SK-N-SH (cell line): ENCODE results near the gene PEBP1.

Experiments
- CHD2 ChIP-seq: fragments of 150-350 bp; IDR thresholded peaks from 2 replicates; pipeline ENCODE4 v1.6.1; 2018; ENCODE audit warnings: low read length; ENCODE audit not compliant: partially characterized antibody
- EP300 ChIP-seq, 2 experiments: IDR thresholded peaks; 2 replicates each; pipeline versions ENCODE4 v1.4.0 to v1.6.1; 2012; ENCODE audit warnings: borderline replicate concordance in 1 of 2, low read depth in 1 of 2, low read length in 1 of 2
- EZH2phosphoT487 ChIP-seq: fragments of 200-600 bp; sonication (generic); IDR thresholded peaks from 2 replicates; pipeline ENCODE4 v1.6.1; 2017; ENCODE audit warnings: low read depth, mixed run types, mild to moderate bottlenecking, antibody characterized with exemption, moderate library complexity, borderline replicate concordance
- JUND ChIP-seq: IDR thresholded peaks from 2 replicates; pipeline ENCODE4 v1.4.0; 2012
- TCF12 ChIP-seq: IDR thresholded peaks from 2 replicates; pipeline ENCODE4 v1.4.0; 2012
- TF ChIP-seq, protein P1 (sequence below): fragments of 200-600 bp; sonication (generic); IDR thresholded peaks from 2 replicates; pipeline ENCODE4 v1.6.1; 2017; ENCODE audit warnings: antibody characterized with exemption, mild to moderate bottlenecking, moderate library complexity
- TF ChIP-seq, protein P2 (sequence below): IDR thresholded peaks from 2 replicates; pipeline ENCODE4 v1.4.0; 2012; ENCODE audit warnings: low read depth, borderline replicate concordance
- TF ChIP-seq, protein P3 (sequence below): IDR thresholded peaks from 2 replicates; pipeline ENCODE4 v1.6.1; 2012; ENCODE audit warnings: mild to moderate bottlenecking, low read depth, low read length, moderate library complexity

DNA sequence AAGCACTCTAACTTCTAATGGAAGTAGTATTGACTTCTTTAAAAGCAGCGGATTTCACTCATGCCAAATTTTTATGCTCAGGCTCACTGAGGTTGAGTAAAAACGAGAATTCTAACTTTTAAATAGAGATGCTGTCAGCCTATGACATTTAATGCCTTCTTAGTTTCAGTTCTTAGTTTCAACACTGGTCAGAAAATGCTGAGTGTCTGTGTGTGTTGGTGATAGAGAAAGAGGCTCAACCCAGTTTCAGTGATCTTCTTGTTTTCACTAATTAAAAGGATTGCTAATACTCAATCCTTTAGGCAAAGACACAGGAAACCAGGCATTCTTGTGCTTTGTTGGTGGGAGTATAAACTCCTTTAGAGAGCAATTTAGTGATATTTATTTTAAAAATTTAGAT lies 31.0 kb downstream of the PEBP1 start:
- TF ChIP-seq, protein P1, sequence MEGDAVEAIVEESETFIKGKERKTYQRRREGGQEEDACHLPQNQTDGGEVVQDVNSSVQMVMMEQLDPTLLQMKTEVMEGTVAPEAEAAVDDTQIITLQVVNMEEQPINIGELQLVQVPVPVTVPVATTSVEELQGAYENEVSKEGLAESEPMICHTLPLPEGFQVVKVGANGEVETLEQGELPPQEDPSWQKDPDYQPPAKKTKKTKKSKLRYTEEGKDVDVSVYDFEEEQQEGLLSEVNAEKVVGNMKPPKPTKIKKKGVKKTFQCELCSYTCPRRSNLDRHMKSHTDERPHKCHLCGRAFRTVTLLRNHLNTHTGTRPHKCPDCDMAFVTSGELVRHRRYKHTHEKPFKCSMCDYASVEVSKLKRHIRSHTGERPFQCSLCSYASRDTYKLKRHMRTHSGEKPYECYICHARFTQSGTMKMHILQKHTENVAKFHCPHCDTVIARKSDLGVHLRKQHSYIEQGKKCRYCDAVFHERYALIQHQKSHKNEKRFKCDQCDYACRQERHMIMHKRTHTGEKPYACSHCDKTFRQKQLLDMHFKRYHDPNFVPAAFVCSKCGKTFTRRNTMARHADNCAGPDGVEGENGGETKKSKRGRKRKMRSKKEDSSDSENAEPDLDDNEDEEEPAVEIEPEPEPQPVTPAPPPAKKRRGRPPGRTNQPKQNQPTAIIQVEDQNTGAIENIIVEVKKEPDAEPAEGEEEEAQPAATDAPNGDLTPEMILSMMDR, result no peak
- no peak for TF ChIP-seq EZH2phosphoT487
- TF ChIP-seq TCF12, result no peak
- no peak for TF ChIP-seq EP300 (IDR thresholded peaks at IDR 0.05; ENCODE audit: borderline replicate concordance in 1 of 2, low read depth in 1 of 2, low read length in 1 of 2)
- no peak for TF ChIP-seq CHD2
- TF ChIP-seq, protein P2, sequence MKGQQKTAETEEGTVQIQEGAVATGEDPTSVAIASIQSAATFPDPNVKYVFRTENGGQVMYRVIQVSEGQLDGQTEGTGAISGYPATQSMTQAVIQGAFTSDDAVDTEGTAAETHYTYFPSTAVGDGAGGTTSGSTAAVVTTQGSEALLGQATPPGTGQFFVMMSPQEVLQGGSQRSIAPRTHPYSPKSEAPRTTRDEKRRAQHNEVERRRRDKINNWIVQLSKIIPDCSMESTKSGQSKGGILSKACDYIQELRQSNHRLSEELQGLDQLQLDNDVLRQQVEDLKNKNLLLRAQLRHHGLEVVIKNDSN, result no peak
- TF ChIP-seq JUND, result no peak
- TF ChIP-seq, protein P3, sequence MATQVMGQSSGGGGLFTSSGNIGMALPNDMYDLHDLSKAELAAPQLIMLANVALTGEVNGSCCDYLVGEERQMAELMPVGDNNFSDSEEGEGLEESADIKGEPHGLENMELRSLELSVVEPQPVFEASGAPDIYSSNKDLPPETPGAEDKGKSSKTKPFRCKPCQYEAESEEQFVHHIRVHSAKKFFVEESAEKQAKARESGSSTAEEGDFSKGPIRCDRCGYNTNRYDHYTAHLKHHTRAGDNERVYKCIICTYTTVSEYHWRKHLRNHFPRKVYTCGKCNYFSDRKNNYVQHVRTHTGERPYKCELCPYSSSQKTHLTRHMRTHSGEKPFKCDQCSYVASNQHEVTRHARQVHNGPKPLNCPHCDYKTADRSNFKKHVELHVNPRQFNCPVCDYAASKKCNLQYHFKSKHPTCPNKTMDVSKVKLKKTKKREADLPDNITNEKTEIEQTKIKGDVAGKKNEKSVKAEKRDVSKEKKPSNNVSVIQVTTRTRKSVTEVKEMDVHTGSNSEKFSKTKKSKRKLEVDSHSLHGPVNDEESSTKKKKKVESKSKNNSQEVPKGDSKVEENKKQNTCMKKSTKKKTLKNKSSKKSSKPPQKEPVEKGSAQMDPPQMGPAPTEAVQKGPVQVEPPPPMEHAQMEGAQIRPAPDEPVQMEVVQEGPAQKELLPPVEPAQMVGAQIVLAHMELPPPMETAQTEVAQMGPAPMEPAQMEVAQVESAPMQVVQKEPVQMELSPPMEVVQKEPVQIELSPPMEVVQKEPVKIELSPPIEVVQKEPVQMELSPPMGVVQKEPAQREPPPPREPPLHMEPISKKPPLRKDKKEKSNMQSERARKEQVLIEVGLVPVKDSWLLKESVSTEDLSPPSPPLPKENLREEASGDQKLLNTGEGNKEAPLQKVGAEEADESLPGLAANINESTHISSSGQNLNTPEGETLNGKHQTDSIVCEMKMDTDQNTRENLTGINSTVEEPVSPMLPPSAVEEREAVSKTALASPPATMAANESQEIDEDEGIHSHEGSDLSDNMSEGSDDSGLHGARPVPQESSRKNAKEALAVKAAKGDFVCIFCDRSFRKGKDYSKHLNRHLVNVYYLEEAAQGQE, result no peak
